Mesenchymal stem cell (in vitro differentiated cells and primary cell): ENCODE data around the gene EVL.

Experiments
- DNase-seq: peaks from one replicate; pipeline ENCODE4 v3.0.0-alpha.2; 2013
- H2AFZ ChIP-seq: one replicate; pipeline ENCODE4 v1.6.1; 2013; ENCODE audit warnings: low read depth, mild to moderate bottlenecking, control low read depth, inconsistent platforms, low read length, moderate library complexity
- H2AK5ac ChIP-seq: 2 replicates; pipeline ENCODE4 v1.6.1; 2013; ENCODE audit warnings: low read length, moderate library complexity, mild to moderate bottlenecking, inconsistent platforms; ENCODE audit not compliant: severe bottlenecking
- H2BK120ac ChIP-seq: one replicate; pipeline ENCODE4 v1.6.1; 2013; ENCODE audit warnings: low read depth, mild to moderate bottlenecking, inconsistent platforms, low read length, moderate library complexity
- H2BK12ac ChIP-seq, 2 experiments: one replicate each; pipeline ENCODE4 v1.6.1; 2013; ENCODE audit warnings: inconsistent platforms in 2 of 2, low read length in 2 of 2, mild to moderate bottlenecking in 2 of 2, moderate library complexity in 2 of 2, control low read depth in 1 of 2
- H2BK15ac ChIP-seq: one replicate; pipeline ENCODE4 v1.6.1; 2013; ENCODE audit warnings: mild to moderate bottlenecking, low read depth, inconsistent platforms; ENCODE audit not compliant: poor library complexity, severe bottlenecking
- H2BK5ac ChIP-seq: 2 replicates; pipeline ENCODE4 v1.6.1; 2013; ENCODE audit warnings: low read depth, mild to moderate bottlenecking, low read length, control low read depth, inconsistent platforms; ENCODE audit not compliant: poor library complexity, severe bottlenecking
- H3K14ac ChIP-seq, 2 experiments: one replicate each; pipeline ENCODE4 v1.6.1; 2013; ENCODE audit warnings: inconsistent platforms in 2 of 2, low read length in 2 of 2, control low read depth in 1 of 2, mild to moderate bottlenecking in 1 of 2, moderate library complexity in 1 of 2
- H3K18ac ChIP-seq, 2 experiments: one replicate each; pipeline ENCODE4 v1.6.1; 2013; ENCODE audit warnings: inconsistent platforms in 2 of 2, low read length in 2 of 2, control low read depth in 1 of 2, low read depth in 1 of 2, mild to moderate bottlenecking in 1 of 2
- H3K23ac ChIP-seq, 2 experiments: one replicate each; pipeline ENCODE4 v1.6.1; 2013; ENCODE audit warnings: inconsistent platforms in 2 of 2, low read length in 2 of 2, mild to moderate bottlenecking in 2 of 2, moderate library complexity in 2 of 2, control low read depth in 1 of 2
- H3K27ac ChIP-seq: 2 replicates; pipeline ENCODE4 v1.5.1; 2013; ENCODE audit warnings: mild to moderate bottlenecking, moderate library complexity, low read length, control low read depth, inconsistent platforms; ENCODE audit not compliant: poor library complexity, severe bottlenecking
- H3K27me3 ChIP-seq, 2 experiments: 2 replicates each; pipeline versions ENCODE4 v1.6.1 to v1.7.0; 2013; ENCODE audit warnings: low read length in 2 of 2, mild to moderate bottlenecking in 2 of 2, moderate library complexity in 2 of 2, control low read depth in 1 of 2, inconsistent platforms in 1 of 2; ENCODE audit not compliant: control insufficient read depth in 1 of 2, insufficient read depth in 1 of 2
- H3K36me3 ChIP-seq, 2 experiments: 2 replicates each; pipeline versions ENCODE4 v1.6.1 to v1.7.0; 2013; ENCODE audit warnings: low read length in 2 of 2, control low read depth in 1 of 2, inconsistent platforms in 1 of 2, low read depth in 1 of 2, mild to moderate bottlenecking in 1 of 2; ENCODE audit not compliant: insufficient read depth in 2 of 2, control insufficient read depth in 1 of 2
- H3K4ac ChIP-seq, 2 experiments: one replicate each; pipeline ENCODE4 v1.6.1; 2013; ENCODE audit warnings: inconsistent platforms in 2 of 2, low read length in 2 of 2, mild to moderate bottlenecking in 2 of 2, moderate library complexity in 2 of 2, control low read depth in 1 of 2, low read depth in 1 of 2
- H3K4me1 ChIP-seq: 2 replicates; pipeline ENCODE4 v1.6.1; 2013; ENCODE audit warnings: low read depth, low read length, control low read depth; ENCODE audit not compliant: control insufficient read depth, insufficient read depth
- H3K4me2 ChIP-seq: 2 replicates; pipeline ENCODE4 v1.6.1; 2013; ENCODE audit warnings: low read length, mild to moderate bottlenecking, inconsistent platforms; ENCODE audit not compliant: poor library complexity, severe bottlenecking
- H3K4me3 ChIP-seq, 2 experiments: 2 replicates each; pipeline versions ENCODE4 v1.5.1 to v1.7.0; 2013; ENCODE audit warnings: low read length in 2 of 2, mild to moderate bottlenecking in 2 of 2, control low read depth in 1 of 2, low read depth in 1 of 2; ENCODE audit not compliant: insufficient read depth in 1 of 2
- H3K79me1 ChIP-seq: replicated peaks from 2 replicates; pipeline ENCODE4 v1.6.1; 2013; ENCODE audit warnings: mild to moderate bottlenecking, control low read depth, low read length, inconsistent platforms; ENCODE audit not compliant: poor library complexity, severe bottlenecking
- H3K9ac ChIP-seq: 2 replicates; pipeline ENCODE4 v1.7.0; 2013; ENCODE audit warnings: mild to moderate bottlenecking, low read length, moderate library complexity
- H3K9me3 ChIP-seq: 2 replicates; pipeline ENCODE4 v1.7.0; 2013; ENCODE audit warnings: mild to moderate bottlenecking, low read length; ENCODE audit not compliant: control insufficient read depth
- H4K8ac ChIP-seq: one replicate; pipeline ENCODE4 v1.6.1; 2013; ENCODE audit warnings: inconsistent platforms, mild to moderate bottlenecking, low read length, moderate library complexity
- H4K91ac ChIP-seq: one replicate; pipeline ENCODE4 v1.6.1; 2013; ENCODE audit warnings: mild to moderate bottlenecking, low read length, inconsistent platforms
- WGBS: methylation state at CpG from one replicate; pipeline ENCODE4 v1.1.7; 2013; ENCODE audit warnings: mixed read lengths; 5-methylcytosine and 5-hydroxymethylcytosine counted together

The EVL gene

DNA sequence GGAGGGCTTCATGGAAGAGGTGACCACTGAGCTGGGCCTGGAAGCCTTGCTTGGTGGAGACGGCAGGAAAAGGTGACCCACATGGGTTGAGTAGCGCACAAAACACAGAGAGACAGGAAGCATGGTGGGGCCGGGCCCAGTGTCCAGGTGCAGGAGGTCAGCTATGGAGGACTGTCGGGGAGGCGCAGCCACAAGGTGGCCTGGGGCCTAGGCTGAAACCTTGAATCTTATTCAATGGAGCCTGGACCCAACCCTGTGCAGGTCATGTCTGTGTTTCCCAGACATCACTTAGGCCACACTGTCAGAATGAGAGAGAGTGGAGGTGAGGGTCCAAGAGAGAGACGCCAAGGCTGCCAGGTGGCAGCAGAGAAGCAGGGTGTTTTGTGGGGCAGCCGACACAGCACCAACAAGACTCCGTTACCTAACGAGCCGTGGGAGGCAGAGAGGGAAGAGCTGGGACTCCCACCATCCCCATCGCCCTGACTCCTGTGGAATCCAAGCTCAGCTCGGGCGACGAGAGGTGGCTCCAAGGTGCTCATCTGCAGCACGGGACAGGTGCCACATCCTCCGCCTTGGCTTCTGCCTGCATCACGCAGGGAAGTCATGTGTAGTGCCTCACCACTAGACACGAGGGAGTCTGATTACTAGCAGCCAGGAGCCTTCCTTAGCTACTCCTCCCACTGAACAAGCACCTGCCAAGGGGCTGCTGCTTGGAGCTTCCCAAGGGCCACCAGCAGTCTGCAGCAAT is 55.5 kb downstream of the EVL start:
- H3K14ac ChIP-seq = no peak overlapping the region
- no peaks in the 10 kb centered on the region for H3K9me3 ChIP-seq
- no peak overlapping the region for H3K27ac ChIP-seq
- 96% methylated on average over 18 of the region's 18 CpGs for WGBS
- no peak overlapping the region for H3K9ac ChIP-seq
- no peaks in the 10 kb centered on the region for H3K27me3 ChIP-seq
- H3K23ac ChIP-seq = no peak overlapping the region
- H2AK5ac ChIP-seq = no peak overlapping the region
- no peak overlapping the region for H2BK12ac ChIP-seq
- no peak overlapping the region for H3K4ac ChIP-seq
- peaks cover 20 to 37% of the 10 kb centered on the region in 2 experiments for H3K36me3 ChIP-seq
- no peak overlapping the region for H2BK15ac ChIP-seq
- no peak overlapping the region for H2BK5ac ChIP-seq
- no peak overlapping the region for H2BK120ac ChIP-seq
- H4K91ac ChIP-seq = no peak overlapping the region
- H3K4me3 ChIP-seq = no peak overlapping the region
- H3K18ac ChIP-seq = no peak overlapping the region
- H3K79me1 ChIP-seq = peaks cover 2% of the 10 kb centered on the region
- DNase-seq = no peak
- H3K4me1 ChIP-seq = no peaks in the 10 kb centered on the region
- no peak overlapping the region for H3K4me2 ChIP-seq
- H4K8ac ChIP-seq = no peak overlapping the region
- H2AFZ ChIP-seq = no peak overlapping the region

DNA sequence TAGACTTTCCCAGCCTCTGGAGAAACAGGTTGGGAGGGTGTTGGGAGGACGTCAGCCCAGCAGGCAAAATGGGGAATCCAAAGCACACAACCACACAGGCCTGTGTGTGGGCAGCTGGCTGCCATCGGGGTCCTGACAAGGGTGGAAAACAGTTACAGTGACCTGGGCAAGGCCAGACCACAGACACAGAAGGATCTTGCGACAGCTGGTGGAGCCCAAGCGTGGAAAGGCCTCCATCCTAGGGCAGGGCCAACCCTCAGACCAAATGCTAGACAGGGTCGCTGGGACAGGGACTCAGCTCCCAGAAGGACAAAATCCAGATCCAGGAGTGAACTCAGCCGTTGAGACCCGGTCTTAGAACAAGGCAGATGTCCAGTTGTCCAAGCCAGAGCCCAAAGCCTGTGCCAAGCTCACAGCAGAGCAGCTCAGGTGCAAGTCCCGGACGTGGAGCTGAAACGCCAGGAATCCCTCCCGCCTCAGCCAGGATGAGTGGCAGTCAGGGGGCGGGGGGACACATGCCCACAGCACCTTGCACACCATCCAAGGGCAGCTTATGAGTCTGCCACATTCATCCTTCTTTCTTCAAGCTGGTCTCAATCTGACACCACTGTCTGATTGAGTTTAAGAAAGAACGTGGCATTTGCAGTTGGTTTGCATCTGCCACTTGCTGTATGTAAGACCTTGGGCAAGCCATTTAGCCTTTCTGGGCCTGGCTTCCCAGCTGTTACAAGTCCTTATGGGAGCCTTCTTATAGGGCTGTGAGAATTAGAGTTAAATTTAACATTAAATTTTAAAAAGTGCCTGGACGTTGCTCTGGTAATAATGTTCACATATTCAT is 56.6 kb downstream of the EVL start:
- no peak overlapping the region for H2AFZ ChIP-seq
- no peak overlapping the region for H4K91ac ChIP-seq
- H3K9me3 ChIP-seq = no peaks in the 10 kb centered on the region
- H3K4me1 ChIP-seq = no peaks in the 10 kb centered on the region
- no peak overlapping the region for H3K27ac ChIP-seq
- no peak overlapping the region for H4K8ac ChIP-seq
- H3K4me2 ChIP-seq = no peak overlapping the region
- no peak overlapping the region for H3K14ac ChIP-seq
- H3K23ac ChIP-seq = no peak overlapping the region
- no peak overlapping the region for H2AK5ac ChIP-seq
- H2BK5ac ChIP-seq = no peak overlapping the region
- no peak overlapping the region for H2BK15ac ChIP-seq
- H2BK120ac ChIP-seq = no peak overlapping the region
- H2BK12ac ChIP-seq = no peak overlapping the region
- H3K4me3 ChIP-seq = no peak overlapping the region
- no peak for DNase-seq
- peaks cover 28 to 48% of the 10 kb centered on the region in 2 experiments for H3K36me3 ChIP-seq
- no peak overlapping the region for H3K9ac ChIP-seq
- H3K4ac ChIP-seq = no peak overlapping the region
- WGBS = 95% methylated on average over 14 of the region's 14 CpGs
- peaks cover under 1% of the 10 kb centered on the region for H3K79me1 ChIP-seq
- no peak overlapping the region for H3K18ac ChIP-seq
- H3K27me3 ChIP-seq = no peaks in the 10 kb centered on the region

DNA sequence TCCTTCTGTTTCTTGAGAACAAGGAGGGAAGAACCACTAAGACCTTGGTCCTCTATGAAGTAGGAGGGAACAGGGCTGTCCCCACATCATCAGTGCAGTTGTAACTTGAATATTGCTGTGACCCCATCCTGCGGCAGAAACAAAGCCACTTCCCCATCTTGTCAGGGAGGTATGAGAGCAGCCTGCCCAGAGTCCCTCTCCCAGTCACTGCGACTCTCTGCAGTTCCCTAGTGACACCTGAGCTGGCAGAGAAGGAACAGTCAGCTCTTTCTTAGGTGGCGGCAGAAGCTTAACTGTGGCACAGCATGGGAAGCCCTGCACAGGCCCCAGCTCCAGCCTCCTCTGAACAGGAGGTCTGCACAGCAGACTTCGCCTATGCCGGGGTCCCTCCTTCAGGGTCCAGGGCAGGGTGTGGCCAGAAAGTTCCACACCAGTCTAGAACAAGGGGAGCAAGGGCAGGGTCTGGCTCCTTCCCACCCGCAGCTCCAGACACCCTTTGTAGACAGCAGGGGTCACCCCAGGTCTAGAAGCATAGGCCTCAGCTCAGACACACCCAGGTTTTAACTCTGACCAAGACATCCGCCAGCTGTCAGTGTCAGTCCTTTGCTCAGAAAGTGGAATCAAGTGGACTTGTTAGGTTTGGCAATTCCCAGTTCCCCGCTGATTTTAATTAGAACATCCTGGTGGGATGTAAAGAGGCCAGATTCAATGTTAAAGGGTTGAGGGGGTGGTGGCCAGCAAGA is 57.4 kb downstream of the EVL start:
- Histone ChIP-seq H3K36me3 (peaks cover 35 to 49% of the 10 kb centered on the region in 2 experiments), H4K8ac (no peak overlapping the region), H2BK5ac (no peak overlapping the region), H3K4me3 (no peak overlapping the region), H3K4me1 (no peaks in the 10 kb centered on the region), H2AK5ac (no peak overlapping the region), H3K79me1 (no peaks in the 10 kb centered on the region), H2AFZ (no peak overlapping the region), H3K27ac (no peak overlapping the region), H2BK120ac (no peak overlapping the region), H3K23ac (no peak overlapping the region), H2BK15ac (no peak overlapping the region), H2BK12ac (no peak overlapping the region), H4K91ac (no peak overlapping the region), H3K9me3 (no peaks in the 10 kb centered on the region), H3K18ac (no peak overlapping the region), H3K9ac (no peak overlapping the region), H3K4me2 (no peak overlapping the region), H3K27me3 (no peaks in the 10 kb centered on the region), H3K4ac (no peak overlapping the region), H3K14ac (no peak overlapping the region)
- no peak for DNase-seq
- 94% methylated on average over 8 of the region's 8 CpGs for WGBS

DNA sequence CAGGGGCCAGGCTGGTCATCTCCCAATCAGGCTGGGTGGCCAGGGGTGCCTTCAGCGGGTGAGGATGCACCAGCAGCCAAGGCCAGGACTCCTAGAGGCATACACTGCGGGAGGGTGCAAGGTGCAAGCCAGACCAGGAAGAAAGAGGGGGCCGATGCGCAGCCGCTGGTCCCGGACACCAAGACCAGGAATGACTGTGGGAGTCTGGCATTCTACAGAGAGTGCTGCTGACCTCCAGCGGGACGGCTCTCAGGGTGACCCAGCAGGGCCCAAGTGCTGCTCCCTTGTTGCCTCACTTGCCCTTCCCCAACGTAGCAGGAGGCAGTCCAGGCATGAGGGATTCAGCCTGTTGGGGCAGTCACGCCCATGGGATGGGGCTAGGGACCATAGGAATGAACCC is 58.4 kb downstream of the EVL start:
- 95% methylated on average over 9 of the region's 10 CpGs for WGBS
- Histone ChIP-seq H3K9me3 (no peaks in the 10 kb centered on the region), H2BK5ac (no peak overlapping the region), H2AK5ac (no peak overlapping the region), H2BK12ac (no peak overlapping the region), H4K91ac (no peak overlapping the region), H2BK120ac (no peak overlapping the region), H3K27me3 (no peaks in the 10 kb centered on the region), H3K9ac (no peak overlapping the region), H3K4me1 (no peaks in the 10 kb centered on the region), H3K23ac (no peak overlapping the region), H3K79me1 (no peaks in the 10 kb centered on the region), H2BK15ac (no peak overlapping the region), H4K8ac (no peak overlapping the region), H3K4me2 (no peak overlapping the region), H3K27ac (no peak overlapping the region), H3K36me3 (peaks cover 36 to 54% of the 10 kb centered on the region in 2 experiments), H3K18ac (no peak overlapping the region), H3K14ac (no peak overlapping the region), H3K4ac (no peak overlapping the region), H3K4me3 (no peak overlapping the region), H2AFZ (no peak overlapping the region)
- no peak for DNase-seq
